ENCODE data around the gene CMSS1.
A peak's percentile ranks its signal among the peaks of the same experiment; 100 is the strongest.

- TF ChIP-seq, protein P1, sequence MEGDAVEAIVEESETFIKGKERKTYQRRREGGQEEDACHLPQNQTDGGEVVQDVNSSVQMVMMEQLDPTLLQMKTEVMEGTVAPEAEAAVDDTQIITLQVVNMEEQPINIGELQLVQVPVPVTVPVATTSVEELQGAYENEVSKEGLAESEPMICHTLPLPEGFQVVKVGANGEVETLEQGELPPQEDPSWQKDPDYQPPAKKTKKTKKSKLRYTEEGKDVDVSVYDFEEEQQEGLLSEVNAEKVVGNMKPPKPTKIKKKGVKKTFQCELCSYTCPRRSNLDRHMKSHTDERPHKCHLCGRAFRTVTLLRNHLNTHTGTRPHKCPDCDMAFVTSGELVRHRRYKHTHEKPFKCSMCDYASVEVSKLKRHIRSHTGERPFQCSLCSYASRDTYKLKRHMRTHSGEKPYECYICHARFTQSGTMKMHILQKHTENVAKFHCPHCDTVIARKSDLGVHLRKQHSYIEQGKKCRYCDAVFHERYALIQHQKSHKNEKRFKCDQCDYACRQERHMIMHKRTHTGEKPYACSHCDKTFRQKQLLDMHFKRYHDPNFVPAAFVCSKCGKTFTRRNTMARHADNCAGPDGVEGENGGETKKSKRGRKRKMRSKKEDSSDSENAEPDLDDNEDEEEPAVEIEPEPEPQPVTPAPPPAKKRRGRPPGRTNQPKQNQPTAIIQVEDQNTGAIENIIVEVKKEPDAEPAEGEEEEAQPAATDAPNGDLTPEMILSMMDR (IDR thresholded peaks at IDR 0.05 in 4 of 5, conservative IDR thresholded peaks at IDR 0.05 in 1 of 5), result peak; percentile 58 to 76 (median 65)
- no peak for TF ChIP-seq POLR2A (IDR thresholded peaks at IDR 0.05)
Observed at GRCh38 chr3:99842826-99843589, 25.3 kb downstream of the CMSS1 start.
